IMR-90 (cell line): ENCODE results near the gene KRT37. TPM values are rescaled to one million over a fixed set of nuclear protein-coding genes. Genes with fewer than 3 reads are reported as not detected.

Experiments
- ATAC-seq: fragments of 200-7000 bp; cut with Tn5 transposase; 2 replicates; pipeline ENCODE4 v1.9.1; 2020; ENCODE audit warnings: low read depth, mild to moderate bottlenecking, moderate library complexity
- BruUV-seq: library from RNA; stranded (reverse); fragments of 400-500 nt; replicated peaks from 2 replicates; lab custom pipeline; 2021; lab: Mats Ljungman, UMichigan
- CTCF ChIA-PET: fragments of 300-600 bp; formaldehyde crosslinking; extraction: SDS; loops from one replicate; lab custom pipeline; 2021; ENCODE audit warnings: antibody characterized with exemption; lab: Yijun Ruan, JAX
- POLR2A ChIA-PET: fragments of 300-600 bp; sonication (Branson Sonifier 250); formaldehyde crosslinking; loops from one replicate; lab custom pipeline; 2022; ENCODE audit warnings: antibody characterized with exemption; ENCODE audit not compliant: unreplicated experiment; lab: Charles Lee
- DNase-seq: peaks from one replicate; pipeline ENCODE4 v3.0.0; 2013
- H2AFZ ChIP-seq: replicated peaks from 2 replicates; pipeline ENCODE3; 2013; ENCODE audit warnings: low read length, mild to moderate bottlenecking; ENCODE audit not compliant: poor library complexity
- H2AK5ac ChIP-seq: 2 replicates; pipeline ENCODE4 v1.6.1; 2013; ENCODE audit warnings: low read depth, low read length, inconsistent platforms
- H2AK9ac ChIP-seq: replicated peaks from 2 replicates; pipeline ENCODE3; 2013; ENCODE audit warnings: mild to moderate bottlenecking, low read depth, low read length, moderate library complexity; ENCODE audit not compliant: poor library complexity
- H2BK120ac ChIP-seq: 2 replicates; pipeline ENCODE4 v1.6.1; 2013; ENCODE audit warnings: low read depth, low read length, inconsistent platforms
- H2BK15ac ChIP-seq: 3 replicates; pipeline ENCODE4 v1.6.1; 2013; ENCODE audit warnings: low read depth, low read length, inconsistent platforms
- H2BK20ac ChIP-seq: 2 replicates; pipeline ENCODE4 v1.6.1; 2013; ENCODE audit warnings: low read depth, mild to moderate bottlenecking, inconsistent platforms, low read length, moderate library complexity
- H2BK5ac ChIP-seq: 2 replicates; pipeline ENCODE4 v1.6.1; 2013; ENCODE audit warnings: mild to moderate bottlenecking, low read depth, low read length, inconsistent platforms; ENCODE audit not compliant: poor library complexity, severe bottlenecking
- H3K14ac ChIP-seq: replicated peaks from 2 replicates; pipeline ENCODE4 v1.6.1; 2013; ENCODE audit warnings: low read depth, low read length, inconsistent platforms
- H3K18ac ChIP-seq: 2 replicates; pipeline ENCODE4 v1.6.1; 2013; ENCODE audit warnings: low read depth, low read length, control low read depth
- H3K23ac ChIP-seq: 2 replicates; pipeline ENCODE4 v1.6.1; 2013; ENCODE audit warnings: low read depth, low read length, inconsistent platforms
- H3K27ac ChIP-seq: 2 replicates; pipeline ENCODE4 v1.5.1; 2013; ENCODE audit warnings: mild to moderate bottlenecking, control low read depth, low read length; ENCODE audit not compliant: insufficient read depth
- H3K27me3 ChIP-seq: 2 replicates; pipeline ENCODE4 v1.6.1; 2013; ENCODE audit warnings: low read length; ENCODE audit not compliant: control insufficient read depth, insufficient read depth
- H3K36me3 ChIP-seq: 2 replicates; pipeline ENCODE4 v1.6.1; 2013; ENCODE audit warnings: low read length, mixed read lengths; ENCODE audit not compliant: control insufficient read depth, insufficient read depth
- H3K4ac ChIP-seq: 2 replicates; pipeline ENCODE4 v1.6.1; 2013; ENCODE audit warnings: low read depth, low read length, inconsistent platforms
- H3K4me1 ChIP-seq: 2 replicates; pipeline ENCODE4 v1.6.1; 2013; ENCODE audit warnings: low read length, mixed read lengths; ENCODE audit not compliant: control insufficient read depth, insufficient read depth
- H3K4me2 ChIP-seq: 2 replicates; pipeline ENCODE4 v1.6.1; 2013; ENCODE audit warnings: low read depth, mild to moderate bottlenecking, control low read depth, low read length, moderate library complexity
- H3K4me3 ChIP-seq: 2 replicates; pipeline ENCODE4 v1.5.1; 2013; ENCODE audit warnings: low read depth, mild to moderate bottlenecking, control low read depth, low read length, moderate library complexity; ENCODE audit not compliant: insufficient read depth
- H3K56ac ChIP-seq: 2 replicates; pipeline ENCODE4 v1.6.1; 2013; ENCODE audit warnings: low read length, inconsistent platforms; ENCODE audit not compliant: insufficient read depth; ENCODE audit errors: extremely low read depth
- H3K79me1 ChIP-seq, 2 experiments: 2 replicates each; pipeline ENCODE4 v1.6.1; 2013; ENCODE audit warnings: low read length in 2 of 2, inconsistent platforms in 1 of 2, low read depth in 1 of 2
- H3K9ac ChIP-seq: 2 replicates; pipeline ENCODE4 v1.6.1; 2013; ENCODE audit warnings: low read depth, low read length, control low read depth
- H3K9me1 ChIP-seq: 2 replicates; pipeline ENCODE4 v1.6.1; 2013; ENCODE audit warnings: low read length, inconsistent platforms; ENCODE audit not compliant: insufficient read depth
- H3K9me3 ChIP-seq: 2 replicates; pipeline ENCODE4 v1.6.1; 2013; ENCODE audit warnings: low read length; ENCODE audit not compliant: control insufficient read depth, insufficient read depth
- H4K20me1 ChIP-seq: 2 replicates; pipeline ENCODE4 v1.6.1; 2013; ENCODE audit warnings: low read length, inconsistent platforms; ENCODE audit not compliant: insufficient read depth
- H4K5ac ChIP-seq: 2 replicates; pipeline ENCODE4 v1.6.1; 2013; ENCODE audit warnings: mild to moderate bottlenecking, low read depth, low read length, control low read depth
- H4K8ac ChIP-seq, 2 experiments: 2 replicates each; pipeline ENCODE4 v1.6.1; 2013; ENCODE audit warnings: low read depth in 2 of 2, low read length in 2 of 2, control low read depth in 1 of 2, inconsistent platforms in 1 of 2
- H4K91ac ChIP-seq: 2 replicates; pipeline ENCODE4 v1.6.1; 2013; ENCODE audit warnings: low read depth, low read length, inconsistent platforms; ENCODE audit not compliant: insufficient read depth
- CEBPB ChIP-seq: IDR thresholded peaks from 2 replicates; pipeline ENCODE4 v1.6.1; 2012; ENCODE audit warnings: low read depth, low read length, improper control_type of control experiment
- MXI1 ChIP-seq: IDR thresholded peaks from 2 replicates; pipeline ENCODE4 v1.6.1; 2012; ENCODE audit warnings: low read depth, mild to moderate bottlenecking, low read length, moderate library complexity, borderline replicate concordance
- WGBS, 2 experiments: methylation state at CpG; one replicate each; pipeline versions ENCODE4 v1.1.5 to v1.1.7; 2013; ENCODE audit warnings: missing lambda C conversion rate in 2 of 2; ENCODE audit not compliant: insufficient read length in 1 of 2; ENCODE audit errors: extremely low coverage in 2 of 2; 5-methylcytosine and 5-hydroxymethylcytosine counted together
- dilution Hi-C: fragments of 300-500 bp; cut with HindIII; formaldehyde crosslinking; loops from one replicate; pipeline ENCODE4 v1.14.3; 2018; ENCODE audit warnings: low sequenced_read_pairs; ENCODE audit not compliant: unreplicated experiment
- in situ Hi-C: fragments of 300-500 bp; cut with MboI; formaldehyde crosslinking; loops from 3 replicates; pipeline ENCODE4 v1.14.3; 2019; ENCODE audit warnings: low sequenced_read_pairs, inconsistent platforms, mixed read lengths
- intact Hi-C: fragments of 100-400 bp; cut with micrococcal nuclease; formaldehyde crosslinking; loops from 2 replicates; pipeline ENCODE4 v1.10.0; 2022
- polyA plus RNA-seq, 3 experiments: library from polyadenylated mRNA; depleted of rRNA; stranded (reverse); fragments of >200 nt; gene quantifications; 2 replicates each; pipeline ENCODE4 v1.2.3, GENCODE V29; 2012; ENCODE audit warnings: low replicate concordance in 1 of 3
- total RNA-seq: library from RNA; depleted of rRNA; stranded (reverse); fragments of >200 nt; gene quantifications from 2 replicates; pipeline ENCODE4 v1.2.3, GENCODE V29; 2012
- TF ChIP-seq, protein P1 (sequence below): fragments of 150-350 bp; IDR thresholded peaks from 2 replicates; pipeline ENCODE4 v1.6.1; 2016; ENCODE audit warnings: low read depth, mild to moderate bottlenecking, low read length, moderate library complexity, borderline replicate concordance

Gene KRT37
- total and polyA plus RNA-seq, 2 of the 4 experiments (the other 2 are of a cell fraction): not detected

DNA sequence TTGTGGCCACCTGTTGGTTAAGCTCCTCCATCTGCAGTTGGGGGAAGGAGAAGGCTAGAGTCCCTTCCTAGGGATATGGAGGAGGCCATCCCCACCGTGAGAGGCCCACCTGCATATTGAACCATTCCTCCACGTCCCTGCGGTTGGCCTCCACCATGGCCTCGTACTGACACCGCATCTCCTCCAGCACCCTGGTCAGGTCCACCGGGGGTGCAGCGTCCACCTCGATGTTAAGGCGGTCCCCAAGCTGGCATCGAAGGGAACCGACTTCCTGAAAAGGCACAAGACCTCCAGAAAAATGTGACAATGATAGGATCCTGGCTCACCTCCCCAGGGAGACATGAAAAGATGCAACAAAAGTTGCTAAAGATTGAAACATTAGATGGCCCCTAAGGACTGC lies 39.8 kb upstream of the KRT37 start:
- no peak overlapping the region for H2BK120ac ChIP-seq
- no peak overlapping the region for H3K27ac ChIP-seq
- BruUV-seq: no TSS peak
- H3K23ac ChIP-seq: no peak overlapping the region
- ChIA-PET POLR2A (no interaction called here), CTCF (no interaction called here)
- no peak overlapping the region for H3K56ac ChIP-seq
- no peak for ATAC-seq
- whole genome bisulfite sequencing, 2 experiments: 89% methylated on average over 9 of the region's 11 CpGs; no CpG with 5 or more reads in 1 of the 2 experiments
- H3K4me3 ChIP-seq: no peak overlapping the region
- no peak overlapping the region for H4K5ac ChIP-seq
- no peaks in the 10 kb centered on the region for H3K9me1 ChIP-seq
- intact Hi-C loops: no loop called here
- H2BK20ac ChIP-seq: no peak overlapping the region
- H3K9ac ChIP-seq: no peak overlapping the region
- H3K4ac ChIP-seq: no peak overlapping the region
- H3K36me3 ChIP-seq: no peaks in the 10 kb centered on the region
- no peak overlapping the region; the same call in 1 of the 2 replicates for H2AK5ac ChIP-seq
- no peaks in the 10 kb centered on the region; the same call in 1 of the 2 replicates for H4K20me1 ChIP-seq
- no peak for DNase-seq
- H2BK15ac ChIP-seq: no peak overlapping the region; the same call in 2 of the 3 replicates
- no peak overlapping the region for H4K8ac ChIP-seq
- dilution Hi-C loops: no loop called here
- in situ Hi-C loops: no loop called here
- H2AK9ac ChIP-seq: no peak overlapping the region
- H3K14ac ChIP-seq: 0 out of 2 replicates have a peak overlapping the region, but pooled peaks have one; percentile 39
- no peak overlapping the region for H3K18ac ChIP-seq
- no peaks in the 10 kb centered on the region for H3K79me1 ChIP-seq
- TF ChIP-seq MXI1 (no peak), CEBPB (no peak)
- TF ChIP-seq, protein P1, sequence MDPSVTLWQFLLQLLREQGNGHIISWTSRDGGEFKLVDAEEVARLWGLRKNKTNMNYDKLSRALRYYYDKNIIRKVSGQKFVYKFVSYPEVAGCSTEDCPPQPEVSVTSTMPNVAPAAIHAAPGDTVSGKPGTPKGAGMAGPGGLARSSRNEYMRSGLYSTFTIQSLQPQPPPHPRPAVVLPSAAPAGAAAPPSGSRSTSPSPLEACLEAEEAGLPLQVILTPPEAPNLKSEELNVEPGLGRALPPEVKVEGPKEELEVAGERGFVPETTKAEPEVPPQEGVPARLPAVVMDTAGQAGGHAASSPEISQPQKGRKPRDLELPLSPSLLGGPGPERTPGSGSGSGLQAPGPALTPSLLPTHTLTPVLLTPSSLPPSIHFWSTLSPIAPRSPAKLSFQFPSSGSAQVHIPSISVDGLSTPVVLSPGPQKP: no peak
- H3K4me2 ChIP-seq: no peak overlapping the region
- no peak overlapping the region for H2BK5ac ChIP-seq
- peaks cover 25% of the 10 kb centered on the region for H3K27me3 ChIP-seq
- H4K91ac ChIP-seq: no peak overlapping the region; the same call in 1 of the 2 replicates
- peaks cover 10% of the 10 kb centered on the region for H3K9me3 ChIP-seq
- H3K4me1 ChIP-seq: peaks cover 8% of the 10 kb centered on the region
- H2AFZ ChIP-seq: no peak overlapping the region
